ENCODE results near the gene ACAD9.

Gene ACAD9

GRCh38 chr3:128889139-128889894, 9.9 kb downstream of the ACAD9 start:
- DNase-seq (ENCODE audit: low spot score): no peak
- in situ Hi-C loops (cut with MboI; ENCODE audit: low pct_unique_long_range_greater_than_20kb, low sequenced_read_pairs, unreplicated experiment): no loop called here
- TF ChIP-seq CTCF (IDR thresholded peaks at IDR 0.05; ENCODE audit: extremely low read depth, insufficient read depth, missing control alignments): no peak

GRCh38 chr3:128895843-128896697, 16.6 kb downstream of the ACAD9 start:
- in situ Hi-C loops (cut with MboI; ENCODE audit: low pct_unique_long_range_greater_than_20kb, low sequenced_read_pairs, unreplicated experiment): no loop called here
- no peak for TF ChIP-seq CTCF (IDR thresholded peaks at IDR 0.05; ENCODE audit: extremely low read depth, insufficient read depth, missing control alignments)
- DNase-seq (ENCODE audit: low spot score): no peak

- no peak for DNase-seq (ENCODE audit: low spot score)
- no peak for TF ChIP-seq CTCF (IDR thresholded peaks at IDR 0.05; ENCODE audit: extremely low read depth, insufficient read depth, missing control alignments)
- in situ Hi-C loops (cut with MboI; ENCODE audit: low pct_unique_long_range_greater_than_20kb, low sequenced_read_pairs, unreplicated experiment): no loop called here
These were observed 23.0 kb downstream of the ACAD9 start for GRCh38 chr3:128902426-128902825.

GRCh38 chr3:128903501-128903900, 24.1 kb downstream of the ACAD9 start:
- in situ Hi-C loops (cut with MboI; ENCODE audit: low pct_unique_long_range_greater_than_20kb, low sequenced_read_pairs, unreplicated experiment): no loop called here
- DNase-seq (ENCODE audit: low spot score): no peak
- TF ChIP-seq CTCF (IDR thresholded peaks at IDR 0.05; ENCODE audit: extremely low read depth, insufficient read depth, missing control alignments): no peak

GRCh38 chr3:128906031-128906803, 26.8 kb downstream of the ACAD9 start:
- TF ChIP-seq CTCF (IDR thresholded peaks at IDR 0.05; ENCODE audit: extremely low read depth, insufficient read depth, missing control alignments): no peak
- DNase-seq (ENCODE audit: low spot score): no peak
- in situ Hi-C loops (cut with MboI; ENCODE audit: low pct_unique_long_range_greater_than_20kb, low sequenced_read_pairs, unreplicated experiment): no loop called here

GRCh38 chr3:128906804-128907525, 27.5 kb downstream of the ACAD9 start:
- in situ Hi-C loops (cut with MboI; ENCODE audit: low pct_unique_long_range_greater_than_20kb, low sequenced_read_pairs, unreplicated experiment): no loop called here
- no peak for TF ChIP-seq CTCF (IDR thresholded peaks at IDR 0.05; ENCODE audit: extremely low read depth, insufficient read depth, missing control alignments)
- no peak for DNase-seq (ENCODE audit: low spot score)

Measured in GM13977 (cell line).